HEK293T (cell line): ENCODE measurements around the gene ATP6V1A.

Experiments used
- ARNT ChIP-seq: fragments of 450-650 bp; IDR thresholded peaks from 2 replicates; pipeline ENCODE4 v1.6.1; 2017; ENCODE audit warnings: mild to moderate bottlenecking
- BHLHE40 ChIP-seq: fragments of 450-650 bp; IDR thresholded peaks from 2 replicates; pipeline ENCODE4 v1.6.1; 2016; ENCODE audit warnings: mild to moderate bottlenecking, moderate library complexity, borderline replicate concordance
- CTBP1 ChIP-seq: fragments of 450-650 bp; IDR thresholded peaks from 2 replicates; pipeline ENCODE4 v1.6.1; 2016; ENCODE audit warnings: borderline replicate concordance
- ELF4 ChIP-seq: fragments of 450-650 bp; IDR thresholded peaks from 2 replicates; pipeline ENCODE4 v1.6.1; 2017; ENCODE audit warnings: antibody characterized with exemption
- FOXA1 ChIP-seq: fragments of 450-650 bp; IDR thresholded peaks from 2 replicates; pipeline ENCODE4 v1.6.1; 2016; ENCODE audit warnings: mild to moderate bottlenecking
- FOXM1 ChIP-seq: fragments of 450-650 bp; IDR thresholded peaks from 2 replicates; pipeline ENCODE4 v1.6.1; 2017; ENCODE audit warnings: mild to moderate bottlenecking, borderline replicate concordance
- HDGF ChIP-seq: fragments of 450-650 bp; IDR thresholded peaks from 2 replicates; pipeline ENCODE4 v1.6.1; 2017; ENCODE audit warnings: antibody characterized with exemption, borderline replicate concordance
- NFRKB ChIP-seq: fragments of 450-650 bp; IDR thresholded peaks from 2 replicates; pipeline ENCODE4 v1.6.1; 2016; ENCODE audit warnings: mild to moderate bottlenecking, moderate library complexity
- SP1 ChIP-seq: fragments of 450-650 bp; IDR thresholded peaks from 2 replicates; pipeline ENCODE4 v1.6.1; 2017
- SUZ12 ChIP-seq: fragments of 450-650 bp; IDR thresholded peaks from 2 replicates; pipeline ENCODE4 v1.6.1; 2016; ENCODE audit warnings: mild to moderate bottlenecking
- TARDBP ChIP-seq: fragments of 450-650 bp; IDR thresholded peaks from 2 replicates; pipeline ENCODE4 v1.6.1; 2016
- ZNF384 ChIP-seq: fragments of 450-650 bp; IDR thresholded peaks from 2 replicates; pipeline ENCODE4 v1.6.1; 2016

- TF ChIP-seq FOXM1 (no peak), SUZ12 (no peak), ELF4 (no peak), NFRKB (no peak), HDGF (no peak), BHLHE40 (no peak), CTBP1 (no peak), ARNT (no peak), ZNF384 (no peak), FOXA1 (no peak), SP1 (no peak), TARDBP (no peak)
Measured at GRCh38 chr3:113834983-113835382, 88.1 kb downstream of the ATP6V1A start.
